Liver (tissue), 9 donors: ENCODE data around the gene LMTK2. TPM values are rescaled to one million over a fixed set of nuclear protein-coding genes. Genes with fewer than 3 reads are reported as not detected.
A peak's percentile ranks its signal among the peaks of the same experiment; 100 is the strongest.

Experiments
- DNase-seq: peaks from one replicate; pipeline ENCODE4 v3.0.0-alpha.2; 2017; ENCODE audit warnings: low spot score
- H3K27ac ChIP-seq, 2 donors: one replicate each; pipeline ENCODE4 v1.7.0; 2013; ENCODE audit warnings: inconsistent platforms in 2 of 2, low read length in 2 of 2, control low read depth in 1 of 2, low read depth in 1 of 2, mild to moderate bottlenecking in 1 of 2
- H3K27me3 ChIP-seq, 4 donors: one replicate each; pipeline versions ENCODE4 v1.6.1 to v1.7.0; 2013; ENCODE audit warnings: low read length in 3 of 4, inconsistent platforms in 1 of 4, mild to moderate bottlenecking in 1 of 4, moderate library complexity in 1 of 4; ENCODE audit not compliant: control insufficient read depth in 4 of 4, insufficient read depth in 4 of 4
- H3K36me3 ChIP-seq, 4 donors: one replicate each; pipeline versions ENCODE4 v1.6.1 to v1.7.0; 2013; ENCODE audit warnings: low read length in 3 of 4, mild to moderate bottlenecking in 3 of 4, low read depth in 1 of 4, moderate library complexity in 1 of 4; ENCODE audit not compliant: control insufficient read depth in 4 of 4, insufficient read depth in 3 of 4
- H3K4me1 ChIP-seq, 4 donors: one replicate each; pipeline versions ENCODE4 v1.6.1 to v1.7.0; 2013; ENCODE audit warnings: low read length in 3 of 4, mild to moderate bottlenecking in 3 of 4, moderate library complexity in 1 of 4; ENCODE audit not compliant: control insufficient read depth in 4 of 4, insufficient read depth in 4 of 4
- H3K4me3 ChIP-seq, 3 donors: one replicate each; pipeline versions ENCODE4 v1.6.1 to v1.7.0; 2013; ENCODE audit warnings: low read length in 3 of 3, control low read depth in 1 of 3, low read depth in 1 of 3, mild to moderate bottlenecking in 1 of 3
- H3K9ac ChIP-seq, 2 donors: one replicate each; pipeline ENCODE4 v1.7.0; 2013; ENCODE audit warnings: low read length in 2 of 2, mild to moderate bottlenecking in 2 of 2, moderate library complexity in 2 of 2, control low read depth in 1 of 2, low read depth in 1 of 2
- H3K9me3 ChIP-seq, 4 donors: one replicate each; pipeline versions ENCODE4 v1.6.1 to v1.7.0; 2013; ENCODE audit warnings: low read length in 3 of 4; ENCODE audit not compliant: control insufficient read depth in 4 of 4
- EGR1 ChIP-seq, 2 donors: IDR thresholded peaks; 2 replicates each; pipeline ENCODE4 v1.6.1; 2016 to 2018; ENCODE audit warnings: antibody characterized with exemption in 2 of 2, low read depth in 2 of 2
- FOXA1 ChIP-seq: IDR thresholded peaks from 2 replicates; pipeline ENCODE4 v1.6.1; 2016; ENCODE audit warnings: antibody characterized with exemption
- FOXA2 ChIP-seq: IDR thresholded peaks from 2 replicates; pipeline ENCODE4 v1.6.1; 2016; ENCODE audit warnings: antibody characterized with exemption
- HNF4A ChIP-seq, 2 donors: conservative IDR thresholded peaks; 2 replicates each; pipeline ENCODE4 v1.6.1; 2016; ENCODE audit warnings: antibody characterized with exemption in 2 of 2, mild to moderate bottlenecking in 2 of 2
- HNF4G ChIP-seq: IDR thresholded peaks from 2 replicates; pipeline ENCODE4 v1.6.1; 2016; ENCODE audit warnings: antibody characterized with exemption
- JUND ChIP-seq, 2 donors: IDR thresholded peaks; 2 replicates each; pipeline ENCODE4 v1.6.1; 2016; ENCODE audit warnings: antibody characterized with exemption in 2 of 2
- NR2F2 ChIP-seq: IDR thresholded peaks from 2 replicates; pipeline ENCODE4 v1.6.1; 2016; ENCODE audit warnings: antibody characterized with exemption
- RAD21 ChIP-seq, 2 donors: IDR thresholded peaks; 2 replicates each; pipeline ENCODE4 v1.6.1; 2016; ENCODE audit warnings: antibody characterized with exemption in 2 of 2, mild to moderate bottlenecking in 2 of 2
- RXRA ChIP-seq, 2 donors: IDR thresholded peaks; 2 replicates each; pipeline ENCODE4 v1.6.1; 2017 to 2018; ENCODE audit warnings: antibody characterized with exemption in 2 of 2, mild to moderate bottlenecking in 1 of 2
- TAF1 ChIP-seq: conservative IDR thresholded peaks from 2 replicates; pipeline ENCODE4 v1.6.1; 2016; ENCODE audit warnings: antibody characterized with exemption, mild to moderate bottlenecking
- YY1 ChIP-seq: IDR thresholded peaks from 2 replicates; pipeline ENCODE4 v1.6.1; 2016; ENCODE audit warnings: antibody characterized with exemption, mild to moderate bottlenecking
- WGBS: extraction: QIAGEN DNeasy Blood & Tissue Kit; methylation state at CpG from one replicate; pipeline ENCODE4 v1.1.7; 2013; 5-methylcytosine and 5-hydroxymethylcytosine counted together
- polyA plus RNA-seq, 2 donors: library from polyadenylated mRNA; stranded (reverse) in 1 of 2; unstranded in 1 of 2; fragments of 200-250 nt in 1 of 2; fragments of >200 nt in 1 of 2; fragmentation: Nextera tagmentation in 1 of 2; extraction: Ambion mirVana in 1 of 2; gene quantifications; one replicate each; pipeline versions ENCODE4 v1.2.1 to v1.2.3, GENCODE V29; 2013 to 2015
- total RNA-seq, 2 donors: library from RNA; depleted of rRNA; stranded (reverse); fragments of >200 nt; gene quantifications; one replicate each; pipeline ENCODE4 v1.2.3, GENCODE V29; 2014
- TF ChIP-seq, protein P1 (sequence below): IDR thresholded peaks from 2 replicates; pipeline ENCODE4 v1.6.1; 2016; ENCODE audit warnings: antibody characterized with exemption
- TF ChIP-seq, protein P2 (sequence below): fragments of 150-350 bp; IDR thresholded peaks from 2 replicates; pipeline ENCODE4 v1.5.1; 2017; ENCODE audit warnings: improper control_type of control experiment, low read depth, low read length; ENCODE audit not compliant: missing input control
- TF ChIP-seq, protein P3 (sequence below): IDR thresholded peaks from 2 replicates; pipeline ENCODE4 v1.6.1; 2016; ENCODE audit warnings: antibody characterized with exemption
- TF ChIP-seq, protein P4 (sequence below): IDR thresholded peaks from 2 replicates; pipeline ENCODE4 v1.6.1; 2016; ENCODE audit warnings: antibody characterized with exemption, mild to moderate bottlenecking
- donor health status: healthy.
- donor health status: healthy.
- donor health status: healthy.
- donor health status: healthy.
- donor health status: healthy.

LMTK2 gene
- total and polyA plus RNA-seq, 4 donors = 3.1 to 14.3 (median 9.0) TPM

DNA sequence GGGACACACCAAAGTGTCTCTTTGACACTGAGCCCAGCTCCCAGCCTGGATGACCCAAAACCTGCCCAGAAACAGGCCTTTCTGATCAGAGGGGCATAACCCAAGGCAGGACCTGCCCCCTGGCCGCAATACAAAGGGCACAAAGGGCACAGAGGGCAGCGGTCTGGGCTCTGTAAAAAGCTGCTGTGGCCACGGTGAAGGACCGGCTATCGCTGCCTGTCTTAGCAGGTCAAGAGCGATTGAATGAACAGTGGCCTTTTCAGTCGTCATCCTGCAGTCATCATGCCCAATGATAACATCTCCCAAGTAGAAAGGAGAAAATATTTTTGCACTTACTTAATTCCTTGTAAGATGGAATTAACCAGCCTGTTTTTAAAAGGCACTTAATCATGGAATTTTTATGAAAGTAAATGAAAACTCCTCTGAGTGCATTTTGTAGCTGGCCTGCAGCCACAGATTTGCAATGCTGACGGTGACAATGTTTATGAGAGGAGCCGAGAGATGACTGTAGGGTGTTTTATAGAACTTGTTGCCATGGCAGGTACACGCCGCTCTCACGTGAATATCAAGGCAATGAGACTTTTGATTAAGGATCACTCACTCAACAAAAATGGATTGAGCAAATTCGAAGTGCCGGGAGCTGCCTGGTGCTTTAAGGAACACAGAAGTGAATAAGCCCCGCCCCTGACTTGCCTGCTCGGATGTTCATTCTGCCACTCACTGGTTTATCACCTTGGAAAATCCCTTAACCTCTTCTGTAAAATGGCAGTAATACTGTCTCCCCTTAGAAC lies 57.2 kb downstream of the LMTK2 start (continued):
- TF ChIP-seq, protein P1, sequence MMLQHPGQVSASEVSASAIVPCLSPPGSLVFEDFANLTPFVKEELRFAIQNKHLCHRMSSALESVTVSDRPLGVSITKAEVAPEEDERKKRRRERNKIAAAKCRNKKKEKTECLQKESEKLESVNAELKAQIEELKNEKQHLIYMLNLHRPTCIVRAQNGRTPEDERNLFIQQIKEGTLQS = no peak
- peak; percentile 91 to 96 for TF ChIP-seq HNF4A (conservative IDR thresholded peaks at IDR 0.05)

DNA sequence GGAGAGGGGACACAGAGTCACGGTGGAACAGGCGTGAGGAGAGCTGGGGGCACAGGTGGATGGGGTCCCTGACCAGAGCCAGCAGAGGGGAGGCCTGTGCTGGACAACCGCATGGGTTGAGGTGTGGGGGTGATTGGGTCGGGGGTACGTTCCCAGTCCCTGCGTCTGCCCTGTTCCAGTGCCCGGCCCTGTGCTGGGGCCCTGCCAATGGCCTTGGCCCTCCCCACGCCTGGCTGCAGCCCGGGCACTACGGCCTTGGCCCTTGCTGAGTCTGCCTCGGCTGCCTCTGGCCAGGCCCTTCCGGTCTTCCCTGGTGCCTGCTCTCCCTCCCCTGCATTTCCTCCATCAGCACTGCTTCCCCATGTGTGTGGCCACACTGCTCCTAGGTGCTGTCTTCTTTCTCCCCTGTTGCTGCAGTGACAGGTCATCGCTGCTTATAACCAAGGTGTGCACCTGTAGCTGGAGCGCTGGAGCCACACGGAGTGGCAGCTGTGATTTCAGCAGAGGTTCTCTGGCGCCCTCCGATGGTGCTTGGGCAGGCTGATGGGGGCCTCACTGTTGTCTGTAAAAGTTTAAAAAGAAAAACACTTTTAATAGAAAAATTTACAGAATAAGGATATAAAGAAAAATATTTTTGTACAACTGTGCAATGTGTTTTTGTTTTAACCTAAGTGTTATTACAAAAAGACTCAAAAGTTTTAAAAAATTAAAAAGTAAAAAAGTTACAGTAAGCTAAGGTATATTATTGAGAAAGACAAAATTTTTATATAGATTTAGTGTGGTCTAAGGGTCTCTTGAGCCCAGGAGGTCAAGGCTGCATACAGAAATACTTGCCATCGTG lies 59.4 kb downstream of the LMTK2 start:
- peak; percentile 71 for DNase-seq
- Histone ChIP-seq H3K36me3 (no peaks in the 10 kb centered on the region), H3K27ac (no peak overlapping the region), H3K27me3 (no peaks in the 10 kb centered on the region), H3K4me1 (peaks cover 0 to 21% (median 17%) of the 10 kb centered on the region in 4 donors), H3K9ac (no peak overlapping the region), H3K9me3 (no peaks in the 10 kb centered on the region), H3K4me3 (no peak overlapping the region)
- 36% methylated on average over 18 of the region's 18 CpGs for whole genome bisulfite sequencing
- TF ChIP-seq HNF4A (conservative IDR thresholded peaks at IDR 0.05) = peak; percentile 12 to 42
- TF ChIP-seq HNF4G = no peak
- peak in 1 of 2 donors; percentile 30 for TF ChIP-seq RXRA (IDR thresholded peaks at IDR 0.05)
- peak; percentile 91 to 94 for TF ChIP-seq RAD21 (IDR thresholded peaks at IDR 0.05)
- TF ChIP-seq, protein P2, sequence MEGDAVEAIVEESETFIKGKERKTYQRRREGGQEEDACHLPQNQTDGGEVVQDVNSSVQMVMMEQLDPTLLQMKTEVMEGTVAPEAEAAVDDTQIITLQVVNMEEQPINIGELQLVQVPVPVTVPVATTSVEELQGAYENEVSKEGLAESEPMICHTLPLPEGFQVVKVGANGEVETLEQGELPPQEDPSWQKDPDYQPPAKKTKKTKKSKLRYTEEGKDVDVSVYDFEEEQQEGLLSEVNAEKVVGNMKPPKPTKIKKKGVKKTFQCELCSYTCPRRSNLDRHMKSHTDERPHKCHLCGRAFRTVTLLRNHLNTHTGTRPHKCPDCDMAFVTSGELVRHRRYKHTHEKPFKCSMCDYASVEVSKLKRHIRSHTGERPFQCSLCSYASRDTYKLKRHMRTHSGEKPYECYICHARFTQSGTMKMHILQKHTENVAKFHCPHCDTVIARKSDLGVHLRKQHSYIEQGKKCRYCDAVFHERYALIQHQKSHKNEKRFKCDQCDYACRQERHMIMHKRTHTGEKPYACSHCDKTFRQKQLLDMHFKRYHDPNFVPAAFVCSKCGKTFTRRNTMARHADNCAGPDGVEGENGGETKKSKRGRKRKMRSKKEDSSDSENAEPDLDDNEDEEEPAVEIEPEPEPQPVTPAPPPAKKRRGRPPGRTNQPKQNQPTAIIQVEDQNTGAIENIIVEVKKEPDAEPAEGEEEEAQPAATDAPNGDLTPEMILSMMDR = peak; percentile 65

DNA sequence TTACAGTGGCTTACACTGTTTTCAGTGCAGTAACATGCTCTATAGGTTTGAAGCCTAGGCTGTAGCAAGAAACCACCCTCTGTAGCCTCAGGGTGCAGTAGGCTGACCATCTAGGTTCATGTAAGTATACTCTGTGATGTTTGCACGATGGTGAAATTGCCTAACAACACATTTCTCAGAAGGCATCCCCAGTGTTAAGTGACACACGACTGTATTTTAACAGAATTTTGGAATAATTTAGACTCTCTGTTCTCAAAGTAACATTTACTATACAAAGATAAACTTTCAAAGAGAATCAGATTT lies 60.0 kb downstream of the LMTK2 start:
- TF ChIP-seq HNF4G (no peak), HNF4A (conservative IDR thresholded peaks at IDR 0.05) (no peak), TAF1 (no peak), EGR1 (IDR thresholded peaks at IDR 0.05; ENCODE audit: low read depth in 2 of 2) (no peak), JUND (IDR thresholded peaks at IDR 0.05) (no peak), RAD21 (IDR thresholded peaks at IDR 0.05) (no peak), YY1 (no peak), FOXA1 (no peak), FOXA2 (no peak), NR2F2 (no peak)
- TF ChIP-seq, protein P2 = no peak
- TF ChIP-seq, protein P1 = no peak
- TF ChIP-seq, protein P3, sequence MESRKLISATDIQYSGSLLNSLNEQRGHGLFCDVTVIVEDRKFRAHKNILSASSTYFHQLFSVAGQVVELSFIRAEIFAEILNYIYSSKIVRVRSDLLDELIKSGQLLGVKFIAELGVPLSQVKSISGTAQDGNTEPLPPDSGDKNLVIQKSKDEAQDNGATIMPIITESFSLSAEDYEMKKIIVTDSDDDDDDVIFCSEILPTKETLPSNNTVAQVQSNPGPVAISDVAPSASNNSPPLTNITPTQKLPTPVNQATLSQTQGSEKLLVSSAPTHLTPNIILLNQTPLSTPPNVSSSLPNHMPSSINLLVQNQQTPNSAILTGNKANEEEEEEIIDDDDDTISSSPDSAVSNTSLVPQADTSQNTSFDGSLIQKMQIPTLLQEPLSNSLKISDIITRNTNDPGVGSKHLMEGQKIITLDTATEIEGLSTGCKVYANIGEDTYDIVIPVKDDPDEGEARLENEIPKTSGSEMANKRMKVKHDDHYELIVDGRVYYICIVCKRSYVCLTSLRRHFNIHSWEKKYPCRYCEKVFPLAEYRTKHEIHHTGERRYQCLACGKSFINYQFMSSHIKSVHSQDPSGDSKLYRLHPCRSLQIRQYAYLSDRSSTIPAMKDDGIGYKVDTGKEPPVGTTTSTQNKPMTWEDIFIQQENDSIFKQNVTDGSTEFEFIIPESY = no peak
- TF ChIP-seq, protein P4, sequence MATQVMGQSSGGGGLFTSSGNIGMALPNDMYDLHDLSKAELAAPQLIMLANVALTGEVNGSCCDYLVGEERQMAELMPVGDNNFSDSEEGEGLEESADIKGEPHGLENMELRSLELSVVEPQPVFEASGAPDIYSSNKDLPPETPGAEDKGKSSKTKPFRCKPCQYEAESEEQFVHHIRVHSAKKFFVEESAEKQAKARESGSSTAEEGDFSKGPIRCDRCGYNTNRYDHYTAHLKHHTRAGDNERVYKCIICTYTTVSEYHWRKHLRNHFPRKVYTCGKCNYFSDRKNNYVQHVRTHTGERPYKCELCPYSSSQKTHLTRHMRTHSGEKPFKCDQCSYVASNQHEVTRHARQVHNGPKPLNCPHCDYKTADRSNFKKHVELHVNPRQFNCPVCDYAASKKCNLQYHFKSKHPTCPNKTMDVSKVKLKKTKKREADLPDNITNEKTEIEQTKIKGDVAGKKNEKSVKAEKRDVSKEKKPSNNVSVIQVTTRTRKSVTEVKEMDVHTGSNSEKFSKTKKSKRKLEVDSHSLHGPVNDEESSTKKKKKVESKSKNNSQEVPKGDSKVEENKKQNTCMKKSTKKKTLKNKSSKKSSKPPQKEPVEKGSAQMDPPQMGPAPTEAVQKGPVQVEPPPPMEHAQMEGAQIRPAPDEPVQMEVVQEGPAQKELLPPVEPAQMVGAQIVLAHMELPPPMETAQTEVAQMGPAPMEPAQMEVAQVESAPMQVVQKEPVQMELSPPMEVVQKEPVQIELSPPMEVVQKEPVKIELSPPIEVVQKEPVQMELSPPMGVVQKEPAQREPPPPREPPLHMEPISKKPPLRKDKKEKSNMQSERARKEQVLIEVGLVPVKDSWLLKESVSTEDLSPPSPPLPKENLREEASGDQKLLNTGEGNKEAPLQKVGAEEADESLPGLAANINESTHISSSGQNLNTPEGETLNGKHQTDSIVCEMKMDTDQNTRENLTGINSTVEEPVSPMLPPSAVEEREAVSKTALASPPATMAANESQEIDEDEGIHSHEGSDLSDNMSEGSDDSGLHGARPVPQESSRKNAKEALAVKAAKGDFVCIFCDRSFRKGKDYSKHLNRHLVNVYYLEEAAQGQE = no peak
- no peak overlapping the region for H3K27ac ChIP-seq

More for the DNA sequence above, 60.0 kb downstream of the LMTK2 start:
- Histone ChIP-seq H3K4me1 (peaks cover 0 to 21% (median 17%) of the 10 kb centered on the region in 4 donors), H3K4me3 (no peak overlapping the region), H3K27me3 (no peaks in the 10 kb centered on the region), H3K9ac (no peak overlapping the region), H3K36me3 (no peaks in the 10 kb centered on the region), H3K9me3 (no peaks in the 10 kb centered on the region)
- no peak for DNase-seq
- WGBS = 41% methylated on average over 2 of the region's 2 CpGs
